ENCODE measurements around the gene MTHFSD.

- no peak for TF ChIP-seq POLR2A (IDR thresholded peaks at IDR 0.05)
- TF ChIP-seq, protein P1, sequence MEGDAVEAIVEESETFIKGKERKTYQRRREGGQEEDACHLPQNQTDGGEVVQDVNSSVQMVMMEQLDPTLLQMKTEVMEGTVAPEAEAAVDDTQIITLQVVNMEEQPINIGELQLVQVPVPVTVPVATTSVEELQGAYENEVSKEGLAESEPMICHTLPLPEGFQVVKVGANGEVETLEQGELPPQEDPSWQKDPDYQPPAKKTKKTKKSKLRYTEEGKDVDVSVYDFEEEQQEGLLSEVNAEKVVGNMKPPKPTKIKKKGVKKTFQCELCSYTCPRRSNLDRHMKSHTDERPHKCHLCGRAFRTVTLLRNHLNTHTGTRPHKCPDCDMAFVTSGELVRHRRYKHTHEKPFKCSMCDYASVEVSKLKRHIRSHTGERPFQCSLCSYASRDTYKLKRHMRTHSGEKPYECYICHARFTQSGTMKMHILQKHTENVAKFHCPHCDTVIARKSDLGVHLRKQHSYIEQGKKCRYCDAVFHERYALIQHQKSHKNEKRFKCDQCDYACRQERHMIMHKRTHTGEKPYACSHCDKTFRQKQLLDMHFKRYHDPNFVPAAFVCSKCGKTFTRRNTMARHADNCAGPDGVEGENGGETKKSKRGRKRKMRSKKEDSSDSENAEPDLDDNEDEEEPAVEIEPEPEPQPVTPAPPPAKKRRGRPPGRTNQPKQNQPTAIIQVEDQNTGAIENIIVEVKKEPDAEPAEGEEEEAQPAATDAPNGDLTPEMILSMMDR (IDR thresholded peaks at IDR 0.05), result no peak
Observed at GRCh38 chr16:86597880-86598606, 43.0 kb upstream of the MTHFSD start.

Measured in right lobe of liver (tissue), 4 donors.